Stomach (tissue), 4 donors: ENCODE results near the gene DOP1B.

ENCODE experiments used
- CTCF ChIP-seq, 7 experiments: fragments of 450-650 bp in 4 of 7; fragments of 200-600 bp in 3 of 7; sonication (generic) in 3 of 7; IDR thresholded peaks; one replicate each; pipeline ENCODE4 v1.5.1; 2016 to 2019; ENCODE audit warnings: antibody characterized with exemption in 7 of 7, control low read depth in 2 of 7, mild to moderate bottlenecking in 1 of 7
- EP300 ChIP-seq: sonication (generic); formaldehyde crosslinking; IDR thresholded peaks from one replicate; pipeline ENCODE4 v1.6.1; 2017; ENCODE audit warnings: antibody characterized with exemption
- POLR2A ChIP-seq, 4 donors: fragments of 450-650 bp; IDR thresholded peaks; one replicate each; pipeline ENCODE4 v1.6.1; 2016; ENCODE audit warnings: antibody characterized with exemption in 4 of 4, control low read depth in 2 of 4, mild to moderate bottlenecking in 1 of 4, moderate library complexity in 1 of 4
- POLR2AphosphoS5 ChIP-seq, 3 donors: sonication (generic); formaldehyde crosslinking; IDR thresholded peaks; one replicate each; pipeline ENCODE4 v1.6.1; 2016; ENCODE audit warnings: antibody characterized with exemption in 3 of 3

- TF ChIP-seq CTCF (IDR thresholded peaks at IDR 0.05) (no peak), EP300 (no peak), POLR2A (IDR thresholded peaks at IDR 0.05) (no peak), POLR2AphosphoS5 (IDR thresholded peaks at IDR 0.05) (no peak)
Measured at GRCh38 chr21:36124395-36124794, 32.2 kb upstream of the DOP1B start.
